HG03442 (cell line): Measurements from ENCODE around the gene CYP46A1.

Experiments used
- ATAC-seq: cut with Tn5 transposase; IDR thresholded peaks from one replicate; pipeline ENCODE4 v1.9.1; 2021; ENCODE audit warnings: mild to moderate bottlenecking, moderate library complexity; ENCODE audit not compliant: unreplicated experiment

The CYP46A1 gene

DNA sequence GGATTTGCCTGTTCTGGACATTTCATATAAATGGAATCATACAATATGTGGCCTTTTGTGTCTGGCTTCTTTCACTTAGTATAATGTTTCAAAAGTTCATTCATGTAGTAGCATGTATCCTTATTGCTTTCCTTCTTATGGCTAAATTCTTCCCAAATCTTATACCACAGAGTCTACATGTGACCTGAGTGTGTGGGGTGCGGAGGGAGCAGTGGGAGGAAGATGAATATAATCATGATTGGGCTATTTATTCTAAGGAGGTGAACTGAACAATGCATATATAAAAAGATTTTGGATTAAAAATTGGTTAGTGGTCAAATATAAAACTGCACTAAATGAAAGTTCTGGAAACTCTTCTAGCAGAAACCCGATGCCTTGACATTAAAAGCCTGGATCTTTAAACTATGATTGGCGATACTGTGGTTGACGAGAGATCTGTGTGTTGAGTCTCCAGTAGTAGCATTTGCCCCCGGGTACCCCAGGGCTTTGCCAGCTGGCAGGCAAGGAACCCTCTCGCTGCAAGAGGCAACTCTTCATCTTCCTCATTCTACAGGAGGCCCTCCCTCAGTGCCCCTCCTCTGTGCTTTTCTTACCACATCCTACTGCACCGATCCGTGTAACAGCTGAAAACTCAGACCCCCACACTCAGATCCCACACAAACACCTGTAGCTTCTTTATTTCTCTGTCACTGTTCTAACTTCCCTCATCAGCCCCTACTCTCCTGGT, 2.6 kb downstream of the CYP46A1 start:
- no peak for ATAC-seq

DNA sequence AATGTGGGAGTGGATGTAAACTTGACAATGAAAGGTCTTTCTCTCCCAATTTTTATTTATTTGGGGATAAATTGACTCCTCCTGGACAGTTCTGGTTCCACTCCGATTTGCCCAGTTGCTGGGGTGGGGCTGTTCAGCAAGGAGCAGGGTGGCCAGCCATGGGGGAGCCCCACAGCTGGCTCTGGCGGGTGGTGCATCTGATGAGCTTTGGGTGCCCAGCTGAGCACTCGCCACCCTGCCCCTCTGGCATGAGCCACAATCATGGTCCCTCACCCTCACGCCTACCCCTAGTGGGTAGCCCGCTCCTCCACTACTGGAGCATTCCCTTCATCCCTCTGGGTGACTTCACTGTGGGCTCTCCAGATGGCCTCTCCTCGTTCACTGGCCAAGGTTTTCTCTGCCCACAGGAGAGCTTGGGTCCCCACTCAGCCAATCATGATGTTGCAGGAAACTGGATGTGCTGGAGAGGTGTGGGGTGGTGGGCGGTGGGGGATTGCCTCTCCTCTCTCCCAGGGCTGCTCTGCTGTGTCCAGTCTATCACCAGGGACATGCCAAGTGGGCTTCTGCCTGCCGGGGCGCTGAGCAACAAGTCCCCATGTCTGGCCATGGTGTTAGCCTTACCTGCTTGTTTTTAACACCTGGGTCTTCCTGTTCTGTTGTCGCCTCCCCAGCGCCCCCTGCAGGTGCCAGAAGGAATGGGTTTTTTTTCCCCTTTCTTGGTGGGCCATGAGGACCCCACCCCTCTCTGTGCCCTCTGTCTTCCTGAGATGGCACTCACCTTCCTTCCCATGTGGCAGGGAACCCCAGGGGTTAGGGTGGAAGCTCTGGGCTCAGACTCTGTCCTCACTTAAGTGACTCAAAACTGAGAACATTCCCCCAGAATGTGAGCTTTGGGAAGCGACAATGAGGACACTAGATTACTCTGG, 3.4 kb downstream of the CYP46A1 start:
- no peak for ATAC-seq

DNA sequence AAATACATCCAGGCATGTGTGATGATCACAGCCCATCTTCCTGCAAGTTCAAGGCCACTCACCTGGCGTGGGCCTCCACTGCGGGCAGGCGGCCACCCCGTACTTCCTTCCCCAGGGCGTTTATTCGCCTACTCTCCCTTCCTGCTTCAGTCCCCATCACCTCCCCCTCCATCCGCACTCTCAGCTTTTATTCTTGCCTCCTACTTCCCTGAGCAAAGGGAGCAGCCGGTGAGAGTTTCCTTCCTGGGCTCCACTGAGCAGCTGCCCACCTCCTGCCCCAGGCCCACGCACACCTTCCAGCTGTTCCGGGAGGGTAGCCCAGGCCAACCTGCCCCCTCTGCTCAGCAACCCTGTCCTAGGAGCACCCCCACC, 4.1 kb downstream of the CYP46A1 start:
- no peak for ATAC-seq

DNA sequence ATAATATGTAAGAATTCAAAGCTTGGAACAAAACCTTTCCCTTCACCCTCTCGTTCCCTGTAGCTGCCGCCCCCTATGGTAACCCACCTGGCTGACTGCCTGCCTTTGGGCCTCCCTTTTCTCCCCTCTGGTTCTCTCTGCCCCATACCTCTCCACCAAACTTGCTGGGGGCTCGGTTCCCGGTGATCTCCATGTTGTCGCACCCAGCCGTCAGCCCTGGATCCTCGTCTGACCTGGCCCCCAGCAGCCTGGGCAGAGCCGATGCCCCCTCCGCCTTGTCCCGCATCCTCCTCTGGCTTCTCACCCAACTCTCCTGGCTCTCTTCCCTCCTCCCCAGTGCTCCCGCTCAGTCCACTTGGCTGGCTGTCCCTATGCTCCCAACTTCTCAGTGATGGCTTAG, 4.5 kb downstream of the CYP46A1 start:
- ATAC-seq = no peak

DNA sequence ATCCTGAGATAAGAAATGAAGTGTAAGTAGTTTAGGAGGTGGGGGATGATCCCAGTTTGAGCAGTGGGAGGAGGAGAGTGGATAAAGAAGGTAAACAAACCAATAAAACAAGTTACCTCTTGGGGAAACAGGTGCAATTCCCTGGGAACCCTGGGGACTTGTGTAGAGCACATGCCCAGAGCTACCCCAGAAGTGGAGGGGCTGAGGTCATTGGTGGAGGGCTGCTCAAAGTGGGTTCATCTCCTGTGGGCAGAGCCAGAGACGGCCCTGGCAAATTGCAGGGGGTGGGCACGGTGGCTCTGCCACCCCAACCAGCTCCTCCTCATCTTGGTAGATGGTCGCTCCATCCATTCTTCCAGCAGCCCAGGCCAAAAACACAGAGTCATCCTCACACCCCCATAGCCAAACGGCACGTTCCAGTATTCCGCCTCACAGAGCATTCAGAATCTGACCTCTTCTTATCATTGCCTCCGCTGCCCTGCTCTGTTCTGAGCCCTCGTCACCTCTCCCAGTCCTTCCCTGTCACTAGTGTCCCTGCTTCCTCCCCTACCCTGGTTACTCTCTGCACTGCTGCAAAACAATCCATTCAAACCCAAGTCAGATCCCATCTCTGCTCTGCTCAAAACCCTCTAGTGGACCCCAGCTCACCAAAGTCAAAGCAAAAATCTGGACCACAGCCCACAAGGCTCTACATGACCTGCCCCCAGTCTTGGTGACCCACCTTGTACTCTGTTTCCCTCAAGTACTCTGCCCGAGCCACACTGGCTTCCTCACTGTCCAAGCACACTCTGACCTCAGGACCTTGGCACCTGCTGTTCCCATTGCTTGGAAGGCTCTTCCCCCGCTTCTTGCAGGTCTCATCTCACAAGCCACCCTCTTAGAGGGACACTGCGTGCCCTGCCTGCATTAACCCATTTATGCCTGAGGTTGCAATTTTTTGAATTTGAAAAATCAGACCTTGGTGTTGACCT, 5.5 kb downstream of the CYP46A1 start:
- ATAC-seq = no peak

DNA sequence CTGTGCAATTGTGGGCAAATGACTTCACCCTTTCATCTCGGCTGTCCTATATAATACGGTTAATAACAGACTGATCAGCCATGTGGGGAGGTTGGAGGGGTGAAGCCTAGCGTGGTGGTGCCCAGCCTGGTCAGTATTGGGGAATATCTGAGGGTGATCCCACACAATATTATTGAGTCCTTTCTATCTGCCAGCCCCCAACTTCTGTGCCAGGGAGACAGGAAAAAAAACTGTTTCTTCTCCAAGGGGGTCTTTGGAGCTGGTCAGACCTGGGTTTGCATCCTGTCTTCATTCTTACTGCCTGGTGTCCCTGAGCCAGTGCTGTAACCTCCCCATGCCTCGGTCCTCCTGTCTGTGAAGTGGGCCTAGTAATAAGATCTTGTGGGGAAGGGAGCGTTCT, 6.5 kb downstream of the CYP46A1 start:
- ATAC-seq = no peak

DNA sequence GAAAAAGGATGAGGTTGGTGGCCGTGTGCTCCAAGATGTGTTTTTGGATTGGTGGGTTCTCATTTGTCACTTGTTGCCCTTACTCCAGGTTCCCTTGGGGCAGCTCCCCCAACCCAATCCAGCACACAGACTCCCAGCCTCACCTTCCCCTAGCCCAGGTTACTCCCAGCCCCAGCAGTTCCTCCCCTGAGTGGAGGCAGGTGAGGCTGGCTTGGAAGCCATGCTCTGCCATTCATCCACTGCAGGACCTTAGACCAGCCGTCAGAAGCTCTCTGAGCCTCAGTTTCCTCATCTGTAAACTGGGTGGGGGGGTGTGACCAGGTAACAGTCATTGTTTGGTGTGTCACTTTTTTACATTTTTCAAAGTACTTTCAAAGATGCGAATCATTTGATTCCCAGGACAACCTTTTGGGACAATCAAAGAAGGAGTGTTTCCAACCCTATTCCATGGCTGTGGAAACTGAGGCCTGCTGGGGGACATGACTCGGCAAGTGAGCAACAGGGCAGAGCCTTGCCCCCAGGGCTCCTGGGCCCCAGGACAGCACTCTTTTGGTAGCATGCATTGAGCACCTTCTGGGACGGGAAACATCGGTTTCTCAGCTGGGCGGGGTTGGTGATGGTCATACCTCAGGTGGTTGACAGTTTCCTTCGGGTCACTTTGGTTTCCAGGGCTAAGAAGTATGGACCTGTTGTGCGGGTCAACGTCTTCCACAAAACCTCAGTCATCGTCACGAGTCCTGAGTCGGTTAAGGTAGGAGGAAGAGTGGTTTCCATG, 7.2 kb downstream of the CYP46A1 start:
- no peak for ATAC-seq

DNA sequence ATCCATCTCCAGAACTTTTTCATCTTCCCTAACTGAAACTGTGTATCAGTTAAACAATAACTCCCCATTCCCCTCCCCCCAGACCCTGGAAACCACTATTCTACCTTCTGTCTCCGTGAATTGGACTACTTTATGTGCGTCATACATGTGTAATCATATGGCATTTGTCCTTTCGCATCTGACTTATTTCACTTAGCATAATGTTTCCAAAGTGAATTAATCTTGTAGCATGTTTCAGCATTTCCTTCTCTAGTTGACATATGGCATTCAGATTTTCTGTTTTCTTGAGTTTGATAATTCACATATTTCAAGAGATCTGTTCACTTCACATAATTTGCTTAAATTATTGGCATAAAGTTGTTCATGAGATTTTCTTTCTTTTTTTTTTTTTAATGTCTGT, 9.8 kb downstream of the CYP46A1 start:
- ATAC-seq = no peak

DNA sequence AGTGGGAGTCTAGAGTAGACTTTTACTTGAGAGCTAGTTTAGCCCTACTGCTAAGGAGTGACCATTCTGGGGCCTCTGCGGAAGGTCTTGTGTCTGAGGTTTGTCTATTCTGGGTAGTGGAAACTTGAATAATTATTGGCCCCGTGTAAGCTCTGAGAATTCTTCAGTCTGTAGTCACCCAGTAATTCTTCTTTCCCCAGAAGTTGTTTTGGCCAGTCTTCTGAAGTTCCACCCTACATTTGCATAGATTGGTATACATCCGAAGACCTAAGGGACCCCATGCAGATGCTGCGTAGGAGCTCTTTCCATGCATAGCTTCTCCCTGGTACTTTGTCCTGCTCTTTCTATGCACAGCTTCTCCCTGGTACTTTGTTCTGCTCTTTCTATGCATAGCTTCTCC, 12.8 kb downstream of the CYP46A1 start:
- no peak for ATAC-seq

DNA sequence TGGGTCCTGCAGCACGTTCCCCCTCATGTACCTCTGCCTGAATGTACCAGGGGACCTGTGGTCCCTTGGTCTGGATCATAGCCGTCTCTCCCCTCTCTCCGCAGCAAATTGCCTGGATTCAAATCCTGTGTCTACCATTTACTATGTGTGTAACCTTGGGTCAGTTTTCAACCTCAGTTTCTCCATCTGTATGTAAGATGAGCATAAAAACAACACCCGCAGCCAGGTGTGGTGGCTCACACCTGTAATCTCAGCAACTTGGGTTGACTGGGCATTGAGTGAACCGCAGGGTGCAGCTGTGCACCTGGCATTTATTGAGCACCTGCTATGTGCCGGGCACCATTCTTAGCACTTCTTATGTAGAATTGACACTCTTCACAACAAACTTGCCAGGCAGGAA, 14.1 kb downstream of the CYP46A1 start:
- ATAC-seq = no peak

DNA sequence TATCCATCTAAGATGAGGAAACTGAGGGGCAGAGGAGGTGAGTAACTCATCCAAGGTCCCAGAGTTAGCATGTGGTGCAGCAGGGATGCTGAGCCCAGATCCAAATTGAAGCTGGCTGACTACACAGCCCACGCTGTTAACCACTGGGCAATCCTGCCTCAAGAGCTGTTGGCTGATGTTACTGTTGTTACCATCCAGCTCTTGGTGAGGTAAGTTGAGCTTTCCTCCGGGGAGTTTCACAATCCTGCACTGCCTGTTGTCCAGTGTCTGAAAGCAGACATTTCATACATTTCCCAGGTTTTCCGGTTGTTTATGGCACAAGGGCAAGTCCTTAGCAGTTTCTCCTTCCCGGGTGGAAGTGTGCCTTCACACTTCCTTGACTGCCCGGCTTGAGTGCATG, 14.5 kb downstream of the CYP46A1 start:
- no peak for ATAC-seq

DNA sequence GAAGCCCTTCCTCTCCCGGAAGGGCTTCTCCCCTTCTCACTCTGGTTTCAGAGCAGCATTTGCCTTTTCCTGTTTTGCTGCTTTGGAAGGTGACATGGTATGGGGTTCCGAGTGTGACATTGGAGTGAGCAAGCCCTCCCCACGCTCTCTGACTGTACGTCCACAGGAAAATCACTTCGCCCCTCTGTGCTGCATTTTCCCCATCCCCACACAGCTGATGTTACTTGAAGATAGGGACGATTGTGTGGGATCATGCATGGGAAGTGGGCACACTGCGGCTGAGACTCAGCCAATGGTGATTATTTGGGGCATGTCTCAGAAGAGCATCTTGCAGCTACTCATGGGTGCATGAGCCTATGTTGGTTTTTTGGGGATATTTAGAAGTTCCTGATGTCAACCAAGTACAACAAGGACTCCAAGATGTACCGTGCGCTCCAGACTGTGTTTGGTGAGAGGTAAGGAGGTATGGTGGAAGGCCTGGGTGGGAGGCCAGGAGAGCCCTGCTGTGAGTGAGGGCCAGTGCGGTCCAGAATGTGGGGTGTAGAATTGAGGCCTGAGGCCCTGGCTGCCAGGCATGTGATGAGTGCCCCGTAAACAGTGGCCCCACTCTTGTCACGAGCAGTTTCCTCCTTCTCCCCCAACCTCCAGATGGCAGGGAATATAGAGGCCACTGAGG, 15.1 kb downstream of the CYP46A1 start:
- no peak for ATAC-seq

DNA sequence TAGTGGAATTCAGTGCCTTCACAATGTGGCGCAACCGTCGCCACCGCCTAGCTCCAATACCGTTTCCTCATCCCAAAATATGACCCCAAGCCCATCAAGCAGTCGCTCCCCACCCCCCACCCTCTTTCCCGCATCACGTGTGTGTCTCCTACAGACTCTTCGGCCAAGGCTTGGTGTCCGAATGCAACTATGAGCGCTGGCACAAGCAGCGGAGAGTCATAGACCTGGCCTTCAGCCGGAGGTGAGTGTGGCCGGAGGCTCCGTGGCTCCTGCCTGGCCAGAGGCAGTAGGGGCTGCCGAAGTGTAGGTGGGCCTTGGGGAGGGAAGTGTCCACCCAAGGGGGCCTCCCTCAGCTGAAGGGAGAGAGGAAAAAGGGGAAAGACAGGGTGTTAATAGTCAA, 15.8 kb downstream of the CYP46A1 start:
- ATAC-seq = no peak

DNA sequence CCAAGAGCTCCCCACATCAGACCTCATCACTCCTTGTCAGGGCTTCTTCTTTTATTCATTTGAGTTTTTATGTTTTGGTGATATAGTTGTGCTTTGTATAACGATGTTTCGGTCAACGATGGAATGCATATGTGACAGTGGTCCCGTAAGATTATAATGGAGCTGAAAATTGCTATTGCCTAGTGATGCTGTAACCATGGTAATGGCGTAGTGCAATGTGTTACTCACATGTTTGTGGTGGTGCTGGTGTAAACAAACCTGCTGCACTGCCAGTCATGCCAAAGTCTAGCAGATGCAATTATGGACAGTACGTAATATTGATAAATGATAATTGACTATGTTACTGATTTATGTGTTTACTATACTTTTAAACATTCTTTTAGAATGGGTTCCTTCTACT, 16.3 kb downstream of the CYP46A1 start:
- no peak for ATAC-seq

DNA sequence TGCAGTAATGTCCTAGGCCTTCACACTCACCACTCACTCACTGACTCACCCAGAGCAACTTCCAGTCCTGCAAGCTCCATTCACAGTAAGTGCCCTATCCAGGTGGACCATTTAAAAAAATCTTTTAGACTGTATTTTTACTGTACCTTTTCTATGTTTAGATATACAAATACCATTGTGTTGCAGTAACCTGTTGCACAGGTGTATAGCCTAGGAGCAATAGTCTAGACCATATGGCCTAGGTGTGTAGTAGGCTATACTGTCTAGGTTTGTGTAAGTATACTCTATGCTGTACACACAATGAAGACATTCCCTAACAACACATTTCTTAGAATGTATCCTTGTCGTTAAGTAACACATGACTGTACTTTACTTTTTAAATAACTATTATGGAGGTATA, 17.2 kb downstream of the CYP46A1 start:
- no peak for ATAC-seq

DNA sequence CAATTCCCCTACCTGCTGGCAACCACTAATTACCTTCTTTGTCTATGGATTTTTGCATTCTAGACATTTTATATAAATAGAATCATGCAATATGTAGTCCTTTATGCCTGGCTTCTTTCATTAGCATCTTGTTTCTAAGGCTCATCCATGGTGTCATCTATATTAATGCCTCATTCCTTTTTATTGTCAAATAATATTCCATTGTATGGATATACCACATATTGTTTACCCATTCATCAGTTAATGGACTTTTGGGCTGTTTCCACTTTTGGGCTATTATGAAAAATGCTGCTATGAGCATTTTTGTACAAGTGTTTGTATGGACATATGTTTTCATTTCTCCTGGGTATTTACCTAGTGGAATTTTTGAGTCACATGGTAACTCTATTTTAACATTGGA, 18.0 kb downstream of the CYP46A1 start:
- no peak for ATAC-seq

DNA sequence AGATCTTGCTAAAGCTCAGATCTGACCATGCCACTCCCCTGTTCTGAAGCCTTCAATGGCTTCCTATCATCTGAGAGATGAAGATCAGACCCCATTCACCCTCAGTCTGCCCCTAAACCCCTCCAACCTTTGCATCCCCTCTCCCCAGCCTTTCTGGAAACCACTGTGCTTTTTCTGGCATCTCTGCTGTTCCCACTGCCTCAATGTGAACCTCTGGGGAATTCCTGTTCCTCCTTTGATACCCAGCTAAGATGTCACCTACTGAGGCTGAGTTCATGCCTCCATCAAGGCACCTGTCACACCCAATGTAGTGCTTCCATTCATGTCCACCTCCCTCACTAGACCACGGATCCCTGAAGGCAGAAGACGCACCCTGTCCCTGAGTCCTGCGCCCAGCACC, 19.3 kb downstream of the CYP46A1 start:
- ATAC-seq = no peak

DNA sequence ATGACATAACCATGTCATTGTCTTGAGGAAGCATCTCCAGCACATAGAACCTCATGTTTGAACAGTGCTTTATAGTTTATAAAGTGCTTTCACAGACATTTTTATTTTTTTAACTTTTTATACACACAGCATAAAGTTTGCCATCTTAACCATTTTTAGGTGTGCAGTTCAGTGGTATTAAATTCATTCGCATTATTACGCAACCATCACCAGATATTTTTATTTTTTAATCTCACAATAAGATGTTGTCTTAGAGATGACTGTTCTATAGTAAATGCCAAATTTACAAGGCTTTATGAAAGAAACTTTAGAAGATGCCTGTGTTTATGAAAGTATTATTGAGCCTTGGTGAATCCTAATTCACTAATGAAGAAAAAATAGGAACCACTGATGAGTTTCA, 19.9 kb downstream of the CYP46A1 start:
- ATAC-seq = no peak

DNA sequence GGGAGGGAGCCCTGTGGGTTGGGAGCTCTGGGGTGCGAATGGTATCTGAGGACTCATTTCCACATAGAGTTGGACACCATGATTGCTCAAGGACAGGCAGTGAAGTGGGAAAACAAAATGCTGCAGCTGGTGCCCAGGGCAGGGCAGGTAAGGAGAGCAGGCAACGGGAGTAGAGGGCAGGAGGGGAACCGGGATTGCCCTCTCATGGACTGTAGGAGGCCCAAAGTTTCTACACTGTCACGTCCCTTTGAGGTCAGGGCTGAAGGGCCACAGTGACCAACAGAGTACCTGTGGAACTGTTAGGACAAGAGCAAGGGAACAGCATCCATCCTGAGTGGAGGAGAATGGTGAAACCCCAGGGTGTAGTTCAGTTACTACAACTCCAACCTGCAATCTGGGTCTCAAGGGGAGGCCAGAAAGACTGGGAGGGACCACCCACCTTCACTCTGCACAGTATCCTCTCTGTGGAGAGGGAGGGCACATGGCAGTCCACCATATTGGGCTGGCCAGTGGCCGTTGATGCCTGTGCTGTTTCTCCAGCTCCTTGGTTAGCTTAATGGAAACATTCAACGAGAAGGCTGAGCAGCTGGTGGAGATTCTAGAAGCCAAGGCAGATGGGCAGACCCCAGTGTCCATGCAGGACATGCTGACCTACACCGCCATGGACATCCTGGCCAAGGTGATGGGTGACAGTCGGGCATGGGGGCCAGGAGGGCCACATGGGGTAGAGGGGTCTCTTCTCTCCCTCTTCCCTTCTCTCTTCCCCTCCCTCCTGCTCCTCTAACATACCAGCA, 22.2 kb downstream of the CYP46A1 start:
- ATAC-seq = no peak
